SU-DHL-6 (cell line): ENCODE data around the gene TRAPPC2L.

Experiments used
- H2AFZ ChIP-seq: fragments of 200-600 bp; sonication (generic); 2 replicates; pipeline ENCODE4 v1.6.1; 2014; ENCODE audit warnings: low read depth, mild to moderate bottlenecking, moderate library complexity, mixed read lengths, antibody characterized with exemption, low read length; ENCODE audit not compliant: severe bottlenecking
- H3F3A ChIP-seq: fragments of 200-600 bp; shearing (Covaris generic); 2 replicates; pipeline ENCODE4 v1.6.0; 2016; ENCODE audit warnings: antibody characterized with exemption, mild to moderate bottlenecking; ENCODE audit not compliant: insufficient read depth
- H3K27ac ChIP-seq: fragments of 200-600 bp; sonication (generic); 2 replicates; pipeline ENCODE4 v1.5.1; 2016; ENCODE audit warnings: low read depth, mild to moderate bottlenecking, low read length, moderate library complexity, mixed read lengths
- H3K27me3 ChIP-seq: fragments of 200-600 bp; sonication (generic), shearing (Covaris generic); 2 replicates; pipeline ENCODE4 v1.6.0; 2014; ENCODE audit warnings: mild to moderate bottlenecking, low read length
- H3K36me3 ChIP-seq: fragments of 200-600 bp; sonication (generic); 2 replicates; pipeline ENCODE4 v1.6.1; 2014; ENCODE audit warnings: mild to moderate bottlenecking, low read length, mixed read lengths
- H3K4me2 ChIP-seq: fragments of 300-600, 200-600 bp; shearing (Covaris generic), sonication (generic); 2 replicates; pipeline ENCODE4 v1.6.0; 2014; ENCODE audit warnings: low read length, low read depth, mild to moderate bottlenecking; ENCODE audit not compliant: poor library complexity, severe bottlenecking
- H3K4me3 ChIP-seq: fragments of 200-600 bp; sonication (generic); 2 replicates; pipeline ENCODE4 v1.5.1; 2014; ENCODE audit warnings: antibody characterized with exemption, low read length, mild to moderate bottlenecking, mixed read lengths; ENCODE audit not compliant: insufficient read depth, poor library complexity, severe bottlenecking
- H3K79me2 ChIP-seq: fragments of 200-600 bp; sonication (generic); 2 replicates; pipeline ENCODE4 v1.6.1; 2014; ENCODE audit warnings: mild to moderate bottlenecking, low read length, moderate library complexity; ENCODE audit not compliant: insufficient read depth
- H3K9ac ChIP-seq: fragments of 200-600 bp; sonication (generic); 2 replicates; pipeline ENCODE4 v1.7.0; 2014; ENCODE audit warnings: mild to moderate bottlenecking, low read length
- H3K9me2 ChIP-seq: fragments of 200-600 bp; sonication (generic); replicated peaks from 2 replicates; pipeline ENCODE4 v1.6.1; 2014; ENCODE audit warnings: low read length; ENCODE audit not compliant: insufficient read depth
- H3K9me3 ChIP-seq: fragments of 200-600 bp; sonication (generic); 2 replicates; pipeline ENCODE4 v1.6.1; 2014; ENCODE audit warnings: low read length, mixed read lengths; ENCODE audit not compliant: insufficient read depth
- H4K20me1 ChIP-seq: fragments of 200-600 bp; sonication (generic); 2 replicates; pipeline ENCODE4 v1.6.1; 2014; ENCODE audit warnings: low read depth, mild to moderate bottlenecking, antibody characterized with exemption, low read length, moderate library complexity, mixed read lengths
- CTCF ChIP-seq: fragments of 200-600 bp; sonication (generic); IDR thresholded peaks from one replicate; pipeline ENCODE4 v1.5.1; 2017; ENCODE audit warnings: antibody characterized with exemption, mild to moderate bottlenecking, low read length, moderate library complexity; ENCODE audit not compliant: insufficient read depth, poor library complexity, severe bottlenecking
- EZH2phosphoT487 ChIP-seq: fragments of 200-600 bp; sonication (generic), shearing (Covaris generic); conservative IDR thresholded peaks from 2 replicates; pipeline ENCODE4 v1.6.1; 2018; ENCODE audit warnings: mild to moderate bottlenecking, antibody characterized with exemption, low read length, moderate library complexity, mixed read lengths

The TRAPPC2L gene

DNA sequence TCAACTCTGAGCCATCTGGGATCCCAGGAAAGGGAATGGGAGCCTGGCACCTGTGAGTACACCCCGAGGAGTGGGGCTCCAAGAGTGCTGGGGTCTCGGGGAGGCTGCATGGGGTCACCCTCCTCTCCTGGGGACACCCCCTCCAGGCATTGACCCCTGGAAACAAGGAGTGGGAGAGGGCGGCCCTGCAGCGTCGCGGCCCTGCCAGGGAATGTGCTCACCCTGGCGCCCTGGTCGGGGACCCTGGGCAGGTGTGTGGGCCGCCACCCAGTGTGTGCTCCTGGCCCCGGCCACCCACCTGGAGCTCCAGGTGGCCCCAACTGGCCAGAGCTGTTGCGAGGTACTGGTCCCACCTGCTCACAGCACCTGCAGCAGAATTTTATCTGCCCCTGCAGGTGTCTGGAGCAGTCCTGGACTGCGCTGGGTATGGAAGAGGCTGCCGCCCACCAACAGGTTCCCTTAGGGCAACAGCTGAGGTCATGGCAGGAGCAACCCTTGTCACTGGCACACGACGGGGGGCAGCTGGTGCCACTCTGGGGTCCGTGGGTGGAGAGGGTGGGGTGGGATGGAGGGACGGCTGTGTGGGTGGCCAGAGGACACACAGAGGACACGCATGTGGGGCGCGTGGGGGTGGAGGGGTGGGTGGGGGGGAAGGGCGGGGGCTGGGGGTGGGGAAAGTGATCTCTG lies 14.9 kb downstream of the TRAPPC2L start:
- TF ChIP-seq CTCF (no peak), EZH2phosphoT487 (no peak)
- Histone ChIP-seq H3K9ac (no peak overlapping the region), H3K9me2 (no peaks in the 10 kb centered on the region), H3K36me3 (no peaks in the 10 kb centered on the region), H3K4me2 (no peak overlapping the region), H2AFZ (no peak overlapping the region), H3K27ac (no peak overlapping the region), H3K27me3 (no peaks in the 10 kb centered on the region), H3K4me3 (no peak overlapping the region), H4K20me1 (no peaks in the 10 kb centered on the region), H3F3A (peaks cover 14% of the 10 kb centered on the region), H3K9me3 (no peaks in the 10 kb centered on the region), H3K79me2 (no peaks in the 10 kb centered on the region)

DNA sequence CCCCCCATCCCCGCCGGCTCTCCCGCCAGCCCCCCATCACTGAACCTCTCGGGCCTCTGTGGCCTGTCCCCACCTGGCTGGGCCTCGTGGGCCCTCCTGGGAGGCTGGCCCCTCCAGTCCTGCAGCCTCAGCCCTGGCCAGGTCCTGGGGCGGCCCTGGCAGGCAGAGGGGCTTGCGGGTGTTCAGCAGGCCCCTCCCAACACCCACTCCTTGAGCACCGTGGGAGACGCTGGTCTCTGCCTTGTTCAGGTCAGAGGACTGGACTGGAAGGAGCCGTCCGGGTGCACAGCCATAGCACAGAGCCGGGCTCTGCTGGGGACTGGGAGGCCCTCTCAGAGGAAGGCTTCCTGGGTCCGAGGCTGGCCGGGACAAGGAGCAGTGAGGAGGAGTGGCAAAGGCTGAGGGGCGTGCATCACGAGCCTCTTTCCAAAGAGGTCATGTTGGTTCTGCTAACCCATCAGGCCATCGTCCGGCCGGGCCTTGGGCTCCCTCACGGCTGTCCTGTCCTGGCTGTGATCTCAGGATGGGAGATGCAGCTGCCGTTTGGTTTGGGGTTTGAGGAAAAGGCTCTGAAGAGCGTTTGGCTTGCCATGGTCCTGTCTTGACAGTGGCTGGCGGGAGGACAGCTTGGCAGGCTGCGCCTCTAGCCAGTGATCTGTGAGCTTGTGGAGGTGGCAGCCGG lies 15.9 kb downstream of the TRAPPC2L start:
- Histone ChIP-seq H3K9ac (no peak overlapping the region), H3K9me3 (no peaks in the 10 kb centered on the region), H4K20me1 (no peaks in the 10 kb centered on the region), H3K36me3 (no peaks in the 10 kb centered on the region), H3K4me2 (no peak overlapping the region), H3K79me2 (no peaks in the 10 kb centered on the region), H3K9me2 (no peaks in the 10 kb centered on the region), H3K27ac (no peak overlapping the region), H3F3A (peaks cover 14% of the 10 kb centered on the region), H2AFZ (no peak overlapping the region), H3K4me3 (no peak overlapping the region), H3K27me3 (no peaks in the 10 kb centered on the region)
- TF ChIP-seq EZH2phosphoT487 (no peak), CTCF (no peak)

DNA sequence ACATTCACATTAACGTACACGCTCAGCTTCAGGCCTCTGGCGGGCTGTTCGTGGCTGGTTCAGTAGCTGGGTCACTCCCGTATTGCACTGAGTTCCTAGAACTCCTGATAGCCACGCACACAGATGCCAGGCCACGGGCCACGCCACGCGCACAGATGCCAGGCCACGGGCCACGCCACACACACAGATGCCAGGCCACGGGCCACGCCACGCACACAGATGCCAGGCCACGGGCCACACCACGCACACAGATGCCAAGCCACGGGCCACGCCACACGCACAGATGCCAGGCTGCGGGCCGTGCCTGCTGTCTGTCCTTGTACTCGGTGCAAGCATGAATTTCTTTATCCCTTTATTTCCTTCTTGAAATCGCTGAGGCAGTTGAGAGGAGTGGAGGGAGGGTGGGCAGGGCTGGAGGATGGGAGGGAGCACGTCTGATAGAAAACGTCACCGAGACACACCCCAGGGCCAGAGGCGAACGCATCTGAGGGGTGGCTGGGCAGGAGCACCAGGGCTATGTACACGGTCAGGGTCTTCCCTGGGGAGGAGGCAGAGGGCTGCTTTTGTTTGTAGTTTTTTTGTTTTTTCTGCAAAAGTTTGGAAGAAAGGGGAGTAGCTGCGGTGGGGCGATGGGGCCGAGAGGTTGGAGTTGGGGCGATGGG lies 18.1 kb downstream of the TRAPPC2L start:
- Histone ChIP-seq H3K4me2 (no peak overlapping the region), H3F3A (peaks cover 14% of the 10 kb centered on the region), H3K79me2 (no peaks in the 10 kb centered on the region), H3K9me3 (no peaks in the 10 kb centered on the region), H3K9me2 (no peaks in the 10 kb centered on the region), H2AFZ (no peak overlapping the region), H4K20me1 (no peaks in the 10 kb centered on the region), H3K36me3 (no peaks in the 10 kb centered on the region), H3K27me3 (no peaks in the 10 kb centered on the region), H3K9ac (no peak overlapping the region), H3K4me3 (no peak overlapping the region), H3K27ac (no peak overlapping the region)
- TF ChIP-seq EZH2phosphoT487 (no peak), CTCF (no peak)
